Measurements from ENCODE around the gene ALDH8A1.

Gene ALDH8A1

DNA sequence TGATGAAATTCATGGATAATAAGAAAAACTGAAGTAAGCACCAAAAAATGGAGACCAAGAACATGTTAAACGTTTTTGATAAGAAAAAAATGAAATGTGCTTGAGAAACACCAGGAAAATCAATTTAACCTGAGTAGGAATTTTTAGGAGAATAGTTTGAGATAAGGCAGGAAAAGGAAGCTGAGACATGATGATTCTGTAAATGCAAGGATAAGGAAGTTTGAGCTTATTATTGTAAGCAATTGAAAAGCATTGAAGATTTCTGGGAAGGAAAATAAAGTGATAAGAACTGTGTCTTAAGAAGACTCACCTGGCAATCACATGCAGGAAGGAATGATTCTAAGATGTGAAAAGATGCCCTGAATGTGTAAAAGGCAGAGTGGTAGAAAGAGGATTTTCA lies 66.6 kb downstream of the ALDH8A1 start:
- no peak for ATAC-seq
- DNase-seq: no peak
- H3K27me3 Mint-ChIP-seq: peaks cover 12% of the 10 kb centered on the region
- H3K27ac Mint-ChIP-seq: no peak overlapping the region
- no peak overlapping the region for H3K4me3 Mint-ChIP-seq
- H3K36me3 Mint-ChIP-seq (ENCODE audit: low read depth): no peaks in the 10 kb centered on the region
- no peaks in the 10 kb centered on the region for H3K9me3 Mint-ChIP-seq
- no peaks in the 10 kb centered on the region for H3K4me1 Mint-ChIP-seq

DNA sequence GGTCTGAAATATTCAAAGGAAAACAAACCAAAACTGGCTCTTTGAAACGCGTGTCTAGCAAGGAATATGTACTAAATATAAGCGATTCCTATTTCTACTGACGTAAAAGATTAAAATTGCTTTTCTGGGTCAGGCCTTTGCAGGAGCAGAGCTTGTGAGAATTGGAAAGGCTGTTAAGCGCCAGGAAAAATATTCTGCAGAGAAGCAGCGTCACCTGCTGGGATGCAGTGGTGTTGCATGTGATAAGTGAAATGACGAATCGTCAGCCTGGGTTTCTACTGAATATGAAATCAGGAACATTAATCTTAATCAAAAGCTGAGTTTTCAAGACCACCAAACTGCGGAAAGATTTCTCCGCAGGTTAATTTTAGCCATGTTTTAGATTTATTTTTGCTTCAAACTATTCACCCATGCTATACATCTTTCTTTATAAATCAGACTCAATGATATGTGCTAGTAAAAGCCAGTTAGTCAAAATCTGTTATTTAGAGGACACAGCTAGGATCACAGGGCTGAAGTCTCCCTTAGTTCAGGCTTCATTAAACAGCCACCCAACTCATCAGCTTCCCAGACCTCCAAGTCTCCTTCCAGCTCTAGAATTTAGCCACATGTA lies 67.4 kb downstream of the ALDH8A1 start:
- no peaks in the 10 kb centered on the region for H3K4me1 Mint-ChIP-seq

DNA sequence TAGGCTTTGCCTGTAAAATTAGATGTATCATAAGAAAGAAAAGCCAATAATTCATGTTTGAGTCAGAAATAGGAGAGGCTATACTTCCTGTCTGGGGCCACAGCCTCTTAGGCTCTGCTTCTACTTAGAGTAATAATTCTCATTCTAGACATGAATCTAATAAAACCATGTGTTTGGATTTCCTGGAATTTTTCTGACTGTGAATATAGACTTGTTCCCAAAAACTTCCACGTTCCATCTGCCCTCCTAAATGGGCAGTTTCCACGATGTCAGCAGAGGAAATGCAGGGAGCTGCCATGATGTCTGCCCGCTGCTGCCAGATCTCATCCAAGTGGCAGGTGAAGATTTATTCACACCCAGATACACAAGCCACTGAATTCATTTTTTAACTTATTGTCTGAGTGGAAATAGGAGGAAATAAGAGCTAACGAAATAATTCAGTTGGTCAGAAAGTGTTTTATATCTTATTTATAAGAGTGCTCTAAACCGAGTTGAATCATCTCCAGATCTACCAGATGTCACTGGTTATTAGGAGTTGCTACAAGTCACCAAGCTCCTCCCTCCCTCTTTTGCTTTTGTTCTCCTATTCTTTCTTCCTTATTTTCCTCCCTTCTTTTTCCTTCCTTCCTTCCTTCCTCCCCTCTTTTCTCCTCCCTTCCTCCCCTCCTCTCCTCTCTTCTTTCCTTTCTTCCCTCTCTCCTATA lies 69.3 kb downstream of the ALDH8A1 start:
- peaks cover 10% of the 10 kb centered on the region for H3K27me3 Mint-ChIP-seq
- no peaks in the 10 kb centered on the region for H3K4me1 Mint-ChIP-seq
- ATAC-seq: no peak
- H3K4me3 Mint-ChIP-seq: no peak overlapping the region
- no peak overlapping the region for H3K27ac Mint-ChIP-seq
- no peaks in the 10 kb centered on the region for H3K9me3 Mint-ChIP-seq
- no peak for DNase-seq
- H3K36me3 Mint-ChIP-seq (ENCODE audit: low read depth): no peaks in the 10 kb centered on the region

More for the DNA sequence above, 67.4 kb downstream of the ALDH8A1 start:
- Mint-ChIP-seq H3K27me3 (peaks cover 12% of the 10 kb centered on the region), H3K4me3 (no peak overlapping the region), H3K27ac (no peak overlapping the region), H3K36me3 (ENCODE audit: low read depth) (no peaks in the 10 kb centered on the region), H3K9me3 (no peaks in the 10 kb centered on the region)
- ATAC-seq (no peak), DNase-seq (peak; percentile 38)

DNA sequence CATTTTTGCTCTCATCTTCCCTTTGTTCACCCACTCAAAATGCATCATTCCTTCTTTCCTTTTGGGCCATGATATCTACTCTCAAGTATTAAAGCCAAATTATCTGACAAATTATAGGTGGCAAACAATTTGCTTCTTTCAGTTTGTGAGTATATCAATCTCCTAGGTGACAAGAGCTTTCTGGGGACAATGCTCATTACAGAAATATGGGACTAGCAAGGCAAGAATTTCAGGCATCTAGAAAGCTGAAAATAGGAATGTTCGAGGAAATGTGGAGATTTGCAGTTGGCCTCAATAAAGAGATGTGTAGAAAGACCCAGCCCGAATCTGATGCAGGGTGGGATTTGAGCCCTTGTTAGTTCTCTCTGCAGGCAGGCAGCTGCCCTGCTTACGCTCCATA lies 71.8 kb downstream of the ALDH8A1 start:
- no peak for ATAC-seq
- H3K27me3 Mint-ChIP-seq: no peaks in the 10 kb centered on the region
- H3K9me3 Mint-ChIP-seq: peaks cover 5% of the 10 kb centered on the region
- DNase-seq: no peak
- H3K27ac Mint-ChIP-seq: no peak overlapping the region
- H3K4me1 Mint-ChIP-seq: no peaks in the 10 kb centered on the region
- no peaks in the 10 kb centered on the region for H3K36me3 Mint-ChIP-seq (ENCODE audit: low read depth)
- H3K4me3 Mint-ChIP-seq: no peak overlapping the region

DNA sequence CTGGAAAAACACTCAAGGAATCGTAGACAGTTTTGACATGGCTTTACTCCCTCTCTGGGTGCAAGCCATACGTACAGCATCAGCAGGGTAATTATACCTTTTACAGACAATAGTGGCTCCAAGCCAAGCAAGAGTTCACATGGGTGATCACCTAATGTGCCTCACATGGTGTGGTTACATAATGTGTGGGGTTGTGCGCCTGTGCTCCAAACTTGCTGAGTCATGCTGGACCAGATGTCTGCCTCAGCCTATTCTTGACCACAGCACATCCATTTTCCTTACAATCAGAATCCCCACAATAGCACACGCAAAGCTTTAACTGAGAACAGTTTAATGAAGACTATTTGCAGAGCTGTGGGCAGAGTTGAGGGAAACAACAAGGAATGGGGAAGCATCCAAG lies 74.5 kb downstream of the ALDH8A1 start:
- Mint-ChIP-seq H3K4me3 (no peak overlapping the region), H3K9me3 (peaks cover 5% of the 10 kb centered on the region), H3K4me1 (peaks cover 6% of the 10 kb centered on the region), H3K27me3 (no peaks in the 10 kb centered on the region), H3K36me3 (ENCODE audit: low read depth) (no peaks in the 10 kb centered on the region), H3K27ac (no peak overlapping the region)
- ATAC-seq (no peak), DNase-seq (no peak)

DNA sequence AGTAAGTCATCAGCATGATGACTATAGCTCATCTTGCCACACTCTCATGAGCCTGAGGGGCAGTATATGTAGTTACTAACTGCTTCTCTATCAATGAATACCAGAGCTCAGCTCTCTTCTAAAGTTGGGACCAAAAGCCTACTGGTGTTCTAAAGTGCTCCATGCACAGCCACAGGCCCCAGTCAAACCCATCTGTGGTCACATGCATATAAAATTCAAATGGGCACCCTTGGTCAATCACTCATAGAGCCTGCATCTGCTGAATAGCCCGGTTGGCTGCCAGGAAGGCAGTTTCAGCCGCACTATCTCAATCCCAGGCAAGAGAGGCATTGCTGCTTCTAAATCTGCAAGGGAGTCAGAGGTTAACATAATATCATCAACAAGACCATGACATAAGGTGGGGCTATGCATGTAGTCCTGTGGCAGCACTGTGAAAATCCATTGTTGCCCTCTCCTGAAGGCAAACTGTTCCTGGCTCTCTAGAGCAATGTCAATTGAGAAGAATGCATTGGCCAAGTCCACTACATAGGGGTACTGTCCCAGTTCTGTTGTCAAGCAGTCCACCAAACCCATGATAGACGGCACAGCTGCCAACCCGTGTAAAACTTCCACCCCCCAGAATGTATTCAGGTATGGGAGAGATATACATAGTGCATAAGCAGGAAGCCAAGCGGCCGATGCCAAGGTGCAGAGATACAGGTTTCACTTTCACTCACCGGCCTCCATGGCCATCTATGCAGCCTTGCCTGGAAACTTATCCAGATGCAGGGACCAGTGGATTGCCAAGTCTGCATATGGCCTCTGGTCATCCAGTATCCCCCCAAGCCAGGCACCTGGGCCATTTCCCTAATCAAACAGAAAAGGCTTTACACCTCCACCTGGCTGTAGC lies 76.2 kb downstream of the ALDH8A1 start:
- Mint-ChIP-seq H3K27me3 (no peaks in the 10 kb centered on the region), H3K4me3 (no peak overlapping the region), H3K4me1 (peaks cover 6% of the 10 kb centered on the region), H3K9me3 (peaks cover 5% of the 10 kb centered on the region), H3K27ac (no peak overlapping the region), H3K36me3 (ENCODE audit: low read depth) (no peaks in the 10 kb centered on the region)
- DNase-seq (no peak), ATAC-seq (peak; percentile 36)

DNA sequence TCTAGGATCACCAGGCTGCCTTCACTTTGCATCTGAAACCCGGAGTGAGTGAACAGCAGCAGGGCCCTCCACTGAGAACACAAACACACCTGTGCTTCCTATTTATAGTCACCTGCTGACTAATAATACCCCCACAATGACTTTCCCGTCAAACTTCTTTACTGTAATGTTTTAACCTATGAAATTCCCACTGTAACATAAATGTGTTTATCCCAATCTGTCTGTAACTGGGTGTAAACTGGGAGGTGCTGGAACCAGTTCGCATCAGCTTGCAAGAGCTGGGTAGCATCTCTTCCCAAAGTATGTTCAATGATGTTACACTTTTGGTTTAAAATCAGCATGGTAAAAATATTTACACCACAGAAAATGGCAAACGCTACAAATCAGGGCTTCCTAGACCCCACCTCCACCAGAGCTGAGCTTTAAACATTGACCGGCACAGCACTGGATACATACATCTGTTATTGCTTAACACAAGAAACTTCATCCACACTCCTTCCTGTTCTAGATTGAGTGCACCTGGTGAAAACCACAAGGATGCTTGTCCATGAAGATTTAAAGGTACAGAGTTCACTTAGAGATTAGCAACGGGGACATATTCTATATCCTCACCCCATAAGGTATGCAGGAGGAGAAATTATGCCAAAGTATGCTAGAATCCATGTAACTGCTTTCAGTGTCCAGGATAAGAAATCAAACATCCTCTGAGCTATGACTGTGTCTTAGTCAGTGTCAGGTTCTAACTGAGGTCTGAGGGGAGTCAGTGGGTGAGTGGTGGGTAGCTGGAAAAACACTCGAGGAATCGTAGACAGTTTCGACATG lies 79.0 kb downstream of the ALDH8A1 start:
- DNase-seq (no peak), ATAC-seq (no peak)
- Mint-ChIP-seq H3K4me1 (peaks cover 6% of the 10 kb centered on the region), H3K27ac (no peak overlapping the region), H3K9me3 (peaks cover 5% of the 10 kb centered on the region), H3K4me3 (no peak overlapping the region), H3K27me3 (peaks cover 3% of the 10 kb centered on the region), H3K36me3 (ENCODE audit: low read depth) (no peaks in the 10 kb centered on the region)

DNA sequence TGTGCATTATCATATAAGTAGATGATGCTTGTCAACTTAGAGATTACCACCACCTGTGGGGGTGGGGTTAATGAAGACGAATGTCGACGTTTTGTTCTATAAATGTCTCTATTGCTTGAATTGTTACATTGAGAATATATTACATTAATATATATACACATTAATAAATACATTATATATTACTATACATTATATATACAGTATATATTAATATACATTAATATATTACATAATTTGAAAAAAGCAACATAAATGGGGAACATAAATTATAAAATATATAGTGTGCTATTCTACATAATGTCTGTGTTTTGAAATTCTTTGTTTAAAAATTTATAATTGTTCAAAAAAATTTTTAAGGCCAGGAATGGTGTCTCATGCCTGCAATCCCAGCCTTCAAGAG lies 81.1 kb downstream of the ALDH8A1 start:
- no peak overlapping the region for H3K4me3 Mint-ChIP-seq
- peaks cover 3% of the 10 kb centered on the region for H3K27me3 Mint-ChIP-seq
- H3K9me3 Mint-ChIP-seq: no peaks in the 10 kb centered on the region
- H3K4me1 Mint-ChIP-seq: peaks cover 6% of the 10 kb centered on the region
- DNase-seq (no peak), ATAC-seq (no peak)
- no peak overlapping the region for H3K27ac Mint-ChIP-seq
- no peaks in the 10 kb centered on the region for H3K36me3 Mint-ChIP-seq (ENCODE audit: low read depth)

Measured in activated naive CD8-positive, alpha-beta T cell treated with anti-CD3 and anti-CD28 coated beads, Interleukin-2, amount 50 U/mL, for 24 hours (primary cell).